Measurements from ENCODE around the gene LIMCH1. TPM values are rescaled to one million over a fixed set of nuclear protein-coding genes. Genes with fewer than 3 reads are reported as not detected.

Gene LIMCH1
- total RNA-seq, 2 experiments from 2014 or later: not detected

- no peaks in the 10 kb centered on the region for H3K4me1 ChIP-seq (ENCODE audit: insufficient read depth, low read length, poor library complexity, severe bottlenecking)
- TF ChIP-seq CTCF (conservative IDR thresholded peaks at IDR 0.05; ENCODE audit: low read length): no peak
- no peak for TF ChIP-seq EZH2phosphoT487 (IDR thresholded peaks at IDR 0.05; ENCODE audit: borderline replicate concordance, low read depth, low read length)
- POLR2A ChIA-PET: no interaction called here
- CTCF ChIA-PET (ENCODE audit: unreplicated experiment): no interaction called here
- H4K20me1 ChIP-seq (ENCODE audit: insufficient read depth, low read length): no peaks in the 10 kb centered on the region
- H3K79me2 ChIP-seq (ENCODE audit: insufficient read depth, low read depth, low read length): no peaks in the 10 kb centered on the region
- DNase-seq (ENCODE audit: low spot score): no peak
- no peak overlapping the region for H3K27ac ChIP-seq (ENCODE audit: low read depth, low read length, poor library complexity, severe bottlenecking)
- H3K4me3 ChIP-seq (ENCODE audit: low read depth, low read length, poor library complexity, severe bottlenecking): no peak overlapping the region
- H3K4me2 ChIP-seq (ENCODE audit: low read length): no peak overlapping the region
- no peaks in the 10 kb centered on the region for H3K36me3 ChIP-seq (ENCODE audit: insufficient read depth, low read length)
- intact Hi-C loops (cut with micrococcal nuclease; ENCODE audit: unreplicated experiment): no loop called here
- BruUV-seq (replicated peaks): no TSS peak
- no peaks in the 10 kb centered on the region for H3K9me3 ChIP-seq (ENCODE audit: low read length)
- H2AFZ ChIP-seq (ENCODE audit: low read length): no peak overlapping the region
- H3K9me2 ChIP-seq (ENCODE audit: insufficient read depth, low read length): no peaks in the 10 kb centered on the region
Observed at GRCh38 chr4:41505161-41505661, 32.7 kb upstream of the LIMCH1 start.

- Histone ChIP-seq H2AFZ (ENCODE audit: low read length) (no peak overlapping the region), H3K4me3 (ENCODE audit: low read depth, low read length, poor library complexity, severe bottlenecking) (no peak overlapping the region), H3K4me1 (ENCODE audit: insufficient read depth, low read length, poor library complexity, severe bottlenecking) (no peaks in the 10 kb centered on the region), H3K79me2 (ENCODE audit: insufficient read depth, low read depth, low read length) (no peaks in the 10 kb centered on the region), H3K27ac (ENCODE audit: low read depth, low read length, poor library complexity, severe bottlenecking) (no peak overlapping the region), H3K36me3 (ENCODE audit: insufficient read depth, low read length) (no peaks in the 10 kb centered on the region), H3K4me2 (ENCODE audit: low read length) (no peak overlapping the region), H3K9me3 (ENCODE audit: low read length) (no peaks in the 10 kb centered on the region), H3K9me2 (ENCODE audit: insufficient read depth, low read length) (no peaks in the 10 kb centered on the region), H4K20me1 (ENCODE audit: insufficient read depth, low read length) (no peaks in the 10 kb centered on the region)
- POLR2A ChIA-PET: no interaction called here
- no peak for DNase-seq (ENCODE audit: low spot score)
- intact Hi-C loops (cut with micrococcal nuclease; ENCODE audit: unreplicated experiment): no loop called here
- no TSS peak for BruUV-seq (replicated peaks)
- CTCF ChIA-PET (ENCODE audit: unreplicated experiment): no interaction called here
- TF ChIP-seq CTCF (conservative IDR thresholded peaks at IDR 0.05; ENCODE audit: low read length): no peak
- TF ChIP-seq EZH2phosphoT487 (IDR thresholded peaks at IDR 0.05; ENCODE audit: borderline replicate concordance, low read depth, low read length): no peak
Observed at GRCh38 chr4:41506130-41506529, 31.8 kb upstream of the LIMCH1 start.

- CTCF ChIA-PET (ENCODE audit: unreplicated experiment): no interaction called here
- Histone ChIP-seq H3K9me3 (ENCODE audit: low read length) (no peaks in the 10 kb centered on the region), H3K79me2 (ENCODE audit: insufficient read depth, low read depth, low read length) (no peaks in the 10 kb centered on the region), H2AFZ (ENCODE audit: low read length) (no peak overlapping the region), H3K4me1 (ENCODE audit: insufficient read depth, low read length, poor library complexity, severe bottlenecking) (no peaks in the 10 kb centered on the region), H3K36me3 (ENCODE audit: insufficient read depth, low read length) (no peaks in the 10 kb centered on the region), H3K27ac (ENCODE audit: low read depth, low read length, poor library complexity, severe bottlenecking) (no peak overlapping the region), H4K20me1 (ENCODE audit: insufficient read depth, low read length) (no peaks in the 10 kb centered on the region), H3K4me3 (ENCODE audit: low read depth, low read length, poor library complexity, severe bottlenecking) (no peak overlapping the region), H3K9me2 (ENCODE audit: insufficient read depth, low read length) (no peaks in the 10 kb centered on the region), H3K4me2 (ENCODE audit: low read length) (no peak overlapping the region)
- DNase-seq (ENCODE audit: low spot score): no peak
- intact Hi-C loops (cut with micrococcal nuclease; ENCODE audit: unreplicated experiment): no loop called here
- no TSS peak for BruUV-seq (replicated peaks)
- POLR2A ChIA-PET: interaction anchor here (0.6 kb wide), 1 partner anchor 58 kb away, joined by 4 read pairs; no protein-coding TSS in a partner anchor
- TF ChIP-seq EZH2phosphoT487 (IDR thresholded peaks at IDR 0.05; ENCODE audit: borderline replicate concordance, low read depth, low read length) (no peak), CTCF (conservative IDR thresholded peaks at IDR 0.05; ENCODE audit: low read length) (no peak)
Observed at GRCh38 chr4:41507291-41507947, 30.5 kb upstream of the LIMCH1 start.
